Upper lobe of left lung (tissue), 6 donors: ENCODE measurements around the gene GPR183. TPM values are rescaled to one million over a fixed set of nuclear protein-coding genes. Genes with fewer than 3 reads are reported as not detected.
A peak's percentile ranks its signal among the peaks of the same experiment; 100 is the strongest.

Experiments
- ATAC-seq, 2 donors: fragments of 200-7000 bp; cut with Tn5 transposase; one replicate each; pipeline ENCODE4 v1.9.1; 2022; ENCODE audit warnings: mild to moderate bottlenecking in 2 of 2, moderate library complexity in 2 of 2; ENCODE audit not compliant: low FRiP score in 2 of 2
- DNase-seq, 2 donors: peaks; one replicate each; pipeline ENCODE4 v3.0.0-alpha.2; 2019 to 2020
- H3K27ac ChIP-seq, 4 donors: fragments of 200-600 bp; sonication (generic); one replicate each; pipeline ENCODE4 v1.5.1; 2016 to 2019
- H3K27me3 ChIP-seq, 4 donors: fragments of 200-600 bp; sonication (generic); one replicate each; pipeline ENCODE4 v1.5.1; 2017 to 2019
- H3K36me3 ChIP-seq, 4 donors: fragments of 200-600 bp; sonication (generic); one replicate each; pipeline ENCODE4 v1.5.1; 2016 to 2019
- H3K4me1 ChIP-seq, 4 donors: fragments of 200-600 bp; sonication (generic); one replicate each; pipeline ENCODE4 v1.5.1; 2018 to 2019
- H3K4me3 ChIP-seq, 4 donors: fragments of 200-600 bp; sonication (generic); one replicate each; pipeline ENCODE4 v1.5.1; 2017 to 2019; ENCODE audit warnings: mild to moderate bottlenecking in 2 of 4, moderate library complexity in 1 of 4
- H3K9me3 ChIP-seq, 4 donors: fragments of 200-600 bp; sonication (generic); one replicate each; pipeline ENCODE4 v1.5.1; 2018 to 2019
- CTCF ChIP-seq, 6 experiments: fragments of 450-650 bp in 4 of 6; fragments of 200-600 bp in 2 of 6; sonication (generic) in 2 of 6; IDR thresholded peaks; one replicate each; pipeline ENCODE4 v1.5.1; 2016 to 2019; ENCODE audit warnings: antibody characterized with exemption in 6 of 6
- EP300 ChIP-seq, 4 donors: sonication (generic); formaldehyde crosslinking; IDR thresholded peaks; one replicate each; pipeline ENCODE4 v1.5.1; 2017; ENCODE audit warnings: antibody characterized with exemption in 4 of 4, control low read depth in 2 of 4
- POLR2A ChIP-seq, 4 donors: fragments of 450-650 bp; IDR thresholded peaks; one replicate each; pipeline ENCODE4 v1.5.1; 2016 to 2017; ENCODE audit warnings: antibody characterized with exemption in 4 of 4, mild to moderate bottlenecking in 2 of 4
- POLR2AphosphoS5 ChIP-seq, 2 donors: sonication (generic); formaldehyde crosslinking; IDR thresholded peaks; one replicate each; pipeline ENCODE4 v1.5.1; 2017; ENCODE audit warnings: antibody characterized with exemption in 2 of 2
- WGBS, 2 donors: methylation state at CpG; one replicate each; pipeline ENCODE4 v1.1.5; 2017 to 2018; 5-methylcytosine and 5-hydroxymethylcytosine counted together
- total RNA-seq, 6 donors: library from RNA; depleted of rRNA in 4 of 6; stranded (reverse); fragments of >200 nt in 4 of 6; gene quantifications; one replicate each; pipeline versions ENCODE4 v1.1.0 to v1.2.1, GENCODE V29; 2016 to 2021
- donor health status: DM: no; HTN: no; CAD: no; lungs with moderate emphysema.
- donor health status: DM: no; HTN: yes; CAD: no; lungs with severe emphysema.

The GPR183 gene
- total RNA-seq, 6 donors from 2014 or later, result 2.6 to 13.5 (median 10.0) TPM

- Histone ChIP-seq H3K27ac (peak overlapping the region in 3 of 4 donors; percentile 14 to 77 (median 61)), H3K4me3 (peak overlapping the region in 3 of 4 donors; percentile 21 to 35 (median 31)), H3K9me3 (no peaks in the 10 kb centered on the region), H3K27me3 (no peaks in the 10 kb centered on the region), H3K36me3 (no peaks in the 10 kb centered on the region), H3K4me1 (peaks cover 0 to 10% (median 5%) of the 10 kb centered on the region in 4 donors)
- WGBS, 2 donors, result 88 to 90% methylated on average over 8 of the region's 8 CpGs
- no peak for DNase-seq
- TF ChIP-seq EP300 (IDR thresholded peaks at IDR 0.05) (no peak), CTCF (IDR thresholded peaks at IDR 0.05) (no peak), POLR2AphosphoS5 (IDR thresholded peaks at IDR 0.05) (no peak), POLR2A (IDR thresholded peaks at IDR 0.05) (no peak)
- ATAC-seq, result no peak
Observed at GRCh38 chr13:99305566-99305965, 1.6 kb downstream of the GPR183 start.

- H3K36me3 ChIP-seq, result no peaks in the 10 kb centered on the region
- H3K4me1 ChIP-seq, result peaks cover 0 to 10% (median 5%) of the 10 kb centered on the region in 4 donors
- ATAC-seq (no peak), DNase-seq (no peak)
- H3K27ac ChIP-seq, result peak overlapping the region in 3 of 4 donors; percentile 14 to 77 (median 27)
- WGBS, 2 donors, result 68 to 87% methylated on average over 5 of the region's 5 CpGs
- no peaks in the 10 kb centered on the region for H3K27me3 ChIP-seq
- no peaks in the 10 kb centered on the region for H3K9me3 ChIP-seq
- peak overlapping the region in 3 of 4 donors; percentile 21 to 35 (median 31) for H3K4me3 ChIP-seq
- TF ChIP-seq EP300 (IDR thresholded peaks at IDR 0.05), result no peak
Observed at GRCh38 chr13:99305158-99305557, 2.0 kb downstream of the GPR183 start.

- Histone ChIP-seq H3K36me3 (no peaks in the 10 kb centered on the region), H3K4me1 (peaks cover 0 to 10% (median 5%) of the 10 kb centered on the region in 4 donors), H3K27me3 (no peaks in the 10 kb centered on the region), H3K4me3 (peak overlapping the region in 2 of 4 donors; percentile 17 to 35), H3K27ac (peak overlapping the region in 2 of 4 donors; percentile 27 to 77), H3K9me3 (no peaks in the 10 kb centered on the region)
- DNase-seq (no peak), ATAC-seq (no peak)
- no peak for TF ChIP-seq POLR2AphosphoS5 (IDR thresholded peaks at IDR 0.05)
- TF ChIP-seq POLR2A (IDR thresholded peaks at IDR 0.05), result no peak
- no peak for TF ChIP-seq EP300 (IDR thresholded peaks at IDR 0.05)
- no peak for TF ChIP-seq CTCF (IDR thresholded peaks at IDR 0.05)
- 76 to 85% methylated on average over 4 of the region's 4 CpGs for WGBS, 2 donors
Observed at GRCh38 chr13:99304541-99304940, 2.7 kb downstream of the GPR183 start.

GRCh38 chr13:99303863-99304521 lies 3.2 kb downstream of the GPR183 start:
- DNase-seq (peak; percentile 44 to 69), ATAC-seq (peak in 1 of 2 donors; percentile 20)
- WGBS, 2 donors, result 79 to 84% methylated on average over 14 of the region's 14 CpGs
- peaks cover 0 to 10% (median 5%) of the 10 kb centered on the region in 4 donors for H3K4me1 ChIP-seq
- no peaks in the 10 kb centered on the region for H3K27me3 ChIP-seq
- no peaks in the 10 kb centered on the region for H3K9me3 ChIP-seq
- TF ChIP-seq POLR2A (IDR thresholded peaks at IDR 0.05), result peak in 1 of 4 donors; percentile 69
- TF ChIP-seq CTCF (IDR thresholded peaks at IDR 0.05), result no peak
- peak in 1 of 2 donors; percentile 41 for TF ChIP-seq POLR2AphosphoS5 (IDR thresholded peaks at IDR 0.05)
- TF ChIP-seq EP300 (IDR thresholded peaks at IDR 0.05), result peak in 1 of 4 donors; percentile 35
- peak overlapping the region in 3 of 4 donors; percentile 15 to 77 (median 27) for H3K27ac ChIP-seq
- H3K4me3 ChIP-seq, result peak overlapping the region in 2 of 4 donors; percentile 17 to 35
- H3K36me3 ChIP-seq, result no peaks in the 10 kb centered on the region

- WGBS, 2 donors, result 92 to 94% methylated on average over 8 of the region's 8 CpGs
- ATAC-seq (no peak), DNase-seq (no peak)
- Histone ChIP-seq H3K27me3 (no peaks in the 10 kb centered on the region), H3K4me3 (no peak overlapping the region), H3K9me3 (no peaks in the 10 kb centered on the region), H3K36me3 (no peaks in the 10 kb centered on the region), H3K27ac (no peak overlapping the region), H3K4me1 (peaks cover 0 to 5% (median 2%) of the 10 kb centered on the region in 4 donors)
- TF ChIP-seq POLR2A (IDR thresholded peaks at IDR 0.05), result no peak
- no peak for TF ChIP-seq CTCF (IDR thresholded peaks at IDR 0.05)
- TF ChIP-seq POLR2AphosphoS5 (IDR thresholded peaks at IDR 0.05), result no peak
- no peak for TF ChIP-seq EP300 (IDR thresholded peaks at IDR 0.05)
Observed at GRCh38 chr13:99302637-99303505, 4.3 kb downstream of the GPR183 start.
